C4-2B (cell line): Measurements from ENCODE around the gene ICOS.

Experiments
- ZFX ChIP-seq: fragments of 450-650 bp; IDR thresholded peaks from 2 replicates; pipeline ENCODE4 v1.6.1; 2017
- TF ChIP-seq, protein P1 (sequence below): fragments of 450-650 bp; conservative IDR thresholded peaks from 2 replicates; pipeline ENCODE4 v1.5.1; 2017; ENCODE audit warnings: mild to moderate bottlenecking

DNA sequence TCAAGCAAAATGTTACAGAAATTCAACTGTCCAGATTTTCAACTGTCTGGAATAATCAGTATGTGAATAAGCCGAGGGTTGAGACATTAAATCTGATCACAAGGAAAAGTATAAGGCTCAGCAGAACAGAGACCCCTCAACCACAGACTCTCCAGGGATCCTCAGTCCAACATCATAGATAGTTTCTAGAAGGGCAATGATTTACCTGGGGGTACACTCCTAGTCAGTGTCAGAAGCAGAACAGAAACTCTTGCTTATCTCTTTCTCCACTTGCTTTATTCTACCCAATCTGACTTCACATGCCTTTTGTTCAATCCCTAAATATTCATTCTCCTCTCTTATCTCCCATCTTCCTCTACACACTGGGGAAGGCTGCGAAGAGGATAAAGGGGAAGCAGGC, 36.4 kb downstream of the ICOS start:
- TF ChIP-seq, protein P1, sequence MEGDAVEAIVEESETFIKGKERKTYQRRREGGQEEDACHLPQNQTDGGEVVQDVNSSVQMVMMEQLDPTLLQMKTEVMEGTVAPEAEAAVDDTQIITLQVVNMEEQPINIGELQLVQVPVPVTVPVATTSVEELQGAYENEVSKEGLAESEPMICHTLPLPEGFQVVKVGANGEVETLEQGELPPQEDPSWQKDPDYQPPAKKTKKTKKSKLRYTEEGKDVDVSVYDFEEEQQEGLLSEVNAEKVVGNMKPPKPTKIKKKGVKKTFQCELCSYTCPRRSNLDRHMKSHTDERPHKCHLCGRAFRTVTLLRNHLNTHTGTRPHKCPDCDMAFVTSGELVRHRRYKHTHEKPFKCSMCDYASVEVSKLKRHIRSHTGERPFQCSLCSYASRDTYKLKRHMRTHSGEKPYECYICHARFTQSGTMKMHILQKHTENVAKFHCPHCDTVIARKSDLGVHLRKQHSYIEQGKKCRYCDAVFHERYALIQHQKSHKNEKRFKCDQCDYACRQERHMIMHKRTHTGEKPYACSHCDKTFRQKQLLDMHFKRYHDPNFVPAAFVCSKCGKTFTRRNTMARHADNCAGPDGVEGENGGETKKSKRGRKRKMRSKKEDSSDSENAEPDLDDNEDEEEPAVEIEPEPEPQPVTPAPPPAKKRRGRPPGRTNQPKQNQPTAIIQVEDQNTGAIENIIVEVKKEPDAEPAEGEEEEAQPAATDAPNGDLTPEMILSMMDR, result no peak
- TF ChIP-seq ZFX, result no peak
